ENCODE results near the gene AGBL1.
"Not testable (repeated sequence)": the region's sequence is repeated elsewhere in the genome, so short reads cannot be mapped to it uniquely, and the experiment has no call there.

Gene AGBL1

DNA sequence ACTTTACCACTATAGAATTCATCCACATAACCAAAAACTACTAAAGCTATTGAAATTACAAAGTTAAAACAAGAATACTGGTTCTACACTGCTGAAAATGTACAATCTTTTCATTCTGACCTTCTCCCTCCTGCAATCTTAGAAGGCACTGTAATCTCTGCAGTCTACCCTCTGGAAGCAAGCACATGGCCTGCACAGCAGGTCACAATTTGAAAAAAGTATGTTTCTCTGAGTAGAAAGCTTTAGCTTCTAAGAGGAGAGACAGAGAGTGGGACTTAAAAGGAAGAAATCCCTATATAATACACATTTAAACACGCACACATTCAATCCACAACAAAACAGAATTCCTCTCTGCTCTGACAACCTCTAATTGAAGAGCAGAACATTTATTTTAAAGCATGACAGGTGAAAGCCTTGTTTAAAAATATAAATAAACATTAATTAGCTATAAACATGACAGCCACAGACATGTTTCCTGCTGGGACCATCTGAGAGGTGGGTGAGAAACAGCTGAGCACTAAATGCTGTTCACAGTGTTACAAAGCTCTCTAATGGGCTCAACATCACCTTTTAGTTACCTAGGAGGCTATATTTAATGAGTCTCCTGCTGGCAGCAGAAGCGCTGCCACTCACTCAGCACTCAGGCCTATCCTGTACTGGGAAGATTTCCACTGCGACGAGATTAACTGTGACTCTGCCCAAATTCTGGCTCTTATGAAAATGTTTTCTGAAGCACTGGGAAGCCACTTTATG, 447.4 kb downstream of the AGBL1 start:
- Histone ChIP-seq H3K36me3 (ENCODE audit: control insufficient read depth, insufficient read depth, low read length) (no peaks in the 10 kb centered on the region), H3K4me3 (replicated peaks; ENCODE audit: low read depth, low read length) (no peak overlapping the region), H3K27me3 (replicated peaks; ENCODE audit: control insufficient read depth, insufficient read depth, low read length) (no peaks in the 10 kb centered on the region)
- no peak for DNase-seq (ENCODE audit: extremely low read depth, insufficient read length)
- TF ChIP-seq, protein P1, sequence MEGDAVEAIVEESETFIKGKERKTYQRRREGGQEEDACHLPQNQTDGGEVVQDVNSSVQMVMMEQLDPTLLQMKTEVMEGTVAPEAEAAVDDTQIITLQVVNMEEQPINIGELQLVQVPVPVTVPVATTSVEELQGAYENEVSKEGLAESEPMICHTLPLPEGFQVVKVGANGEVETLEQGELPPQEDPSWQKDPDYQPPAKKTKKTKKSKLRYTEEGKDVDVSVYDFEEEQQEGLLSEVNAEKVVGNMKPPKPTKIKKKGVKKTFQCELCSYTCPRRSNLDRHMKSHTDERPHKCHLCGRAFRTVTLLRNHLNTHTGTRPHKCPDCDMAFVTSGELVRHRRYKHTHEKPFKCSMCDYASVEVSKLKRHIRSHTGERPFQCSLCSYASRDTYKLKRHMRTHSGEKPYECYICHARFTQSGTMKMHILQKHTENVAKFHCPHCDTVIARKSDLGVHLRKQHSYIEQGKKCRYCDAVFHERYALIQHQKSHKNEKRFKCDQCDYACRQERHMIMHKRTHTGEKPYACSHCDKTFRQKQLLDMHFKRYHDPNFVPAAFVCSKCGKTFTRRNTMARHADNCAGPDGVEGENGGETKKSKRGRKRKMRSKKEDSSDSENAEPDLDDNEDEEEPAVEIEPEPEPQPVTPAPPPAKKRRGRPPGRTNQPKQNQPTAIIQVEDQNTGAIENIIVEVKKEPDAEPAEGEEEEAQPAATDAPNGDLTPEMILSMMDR (IDR thresholded peaks at IDR 0.05; ENCODE audit: insufficient read depth, low read length, poor library complexity, severe bottlenecking), result no peak

DNA sequence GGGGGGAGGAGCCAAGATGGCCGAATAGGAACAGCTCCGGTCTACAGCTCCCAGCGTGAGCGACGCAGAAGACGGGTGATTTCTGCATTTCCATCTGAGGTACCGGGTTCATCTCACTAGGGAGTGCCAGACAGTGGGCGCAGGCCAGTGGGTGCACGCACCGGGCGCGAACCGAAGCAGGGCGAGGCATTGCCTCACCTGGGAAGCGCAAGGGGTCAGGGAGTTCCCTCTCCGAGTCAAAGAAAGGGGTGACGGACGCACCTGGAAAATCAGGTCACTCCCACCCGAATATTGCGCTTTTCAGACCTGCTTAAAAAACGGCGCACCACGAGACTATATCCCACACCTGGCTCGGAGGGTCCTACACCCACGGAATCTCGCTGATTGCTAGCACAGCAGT, 448.4 kb downstream of the AGBL1 start:
- not testable (repeated sequence) for DNase-seq (ENCODE audit: extremely low read depth, insufficient read length); H3K36me3 ChIP-seq (ENCODE audit: control insufficient read depth, insufficient read depth, low read length); H3K4me3 ChIP-seq (replicated peaks; ENCODE audit: low read depth, low read length); H3K27me3 ChIP-seq (replicated peaks; ENCODE audit: control insufficient read depth, insufficient read depth, low read length)

DNA sequence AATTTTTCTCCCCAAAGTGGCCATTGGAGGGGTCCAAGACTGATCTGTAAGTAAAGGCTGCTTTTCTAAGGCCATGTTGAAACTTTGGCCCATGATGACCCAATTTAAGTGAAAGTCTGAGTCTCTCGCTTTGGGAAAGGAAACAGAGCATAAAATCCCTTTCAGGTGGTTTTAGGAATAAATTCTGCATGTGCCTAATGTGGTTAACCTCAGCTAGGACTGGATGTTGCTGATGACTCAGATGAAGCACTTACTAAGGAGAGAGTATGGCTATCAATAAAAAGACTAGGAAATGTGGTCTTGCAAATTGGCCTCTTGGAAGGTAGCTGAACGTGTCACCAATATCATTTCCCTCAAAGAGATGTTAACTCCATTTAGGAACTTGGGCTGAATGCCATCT, 458.5 kb downstream of the AGBL1 start:
- TF ChIP-seq, protein P1 (IDR thresholded peaks at IDR 0.05; ENCODE audit: insufficient read depth, low read length, poor library complexity, severe bottlenecking), result no peak
- DNase-seq (ENCODE audit: extremely low read depth, insufficient read length), result no peak
- no peaks in the 10 kb centered on the region for H3K27me3 ChIP-seq (replicated peaks; ENCODE audit: control insufficient read depth, insufficient read depth, low read length)
- H3K36me3 ChIP-seq (ENCODE audit: control insufficient read depth, insufficient read depth, low read length), result no peaks in the 10 kb centered on the region
- no peak overlapping the region for H3K4me3 ChIP-seq (replicated peaks; ENCODE audit: low read depth, low read length)

DNA sequence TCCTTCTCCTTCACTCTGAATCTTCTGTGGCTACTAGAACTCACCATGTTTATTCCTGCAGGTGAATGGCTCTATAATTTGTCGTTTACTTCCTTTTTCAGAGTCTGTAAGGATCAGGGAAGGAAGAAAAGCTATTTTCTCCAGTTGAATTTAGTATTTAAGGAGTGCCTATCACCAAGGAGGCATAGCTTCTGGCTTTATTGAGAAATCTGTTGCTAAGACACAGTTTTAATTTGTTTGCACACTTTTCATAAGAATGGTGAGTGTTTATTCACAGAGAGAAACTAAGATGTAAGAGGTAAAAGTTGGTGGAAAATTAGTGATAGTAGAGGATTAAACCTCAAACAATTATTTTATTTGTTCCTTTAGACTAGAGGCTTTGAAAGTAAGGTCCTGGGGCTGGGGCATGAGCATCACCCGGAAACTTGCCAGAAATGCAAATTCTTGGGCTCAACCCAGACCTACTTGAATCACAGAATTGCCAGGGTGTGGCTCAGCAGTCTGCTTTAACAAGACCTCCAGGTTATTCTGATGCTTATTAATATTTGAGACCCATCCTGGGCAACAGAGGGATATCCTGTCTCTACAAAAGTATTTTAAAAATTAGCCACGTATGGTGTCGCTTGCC, 461.3 kb downstream of the AGBL1 start:
- no peaks in the 10 kb centered on the region for H3K27me3 ChIP-seq (replicated peaks; ENCODE audit: control insufficient read depth, insufficient read depth, low read length)
- no peak overlapping the region for H3K4me3 ChIP-seq (replicated peaks; ENCODE audit: low read depth, low read length)
- no peaks in the 10 kb centered on the region for H3K36me3 ChIP-seq (ENCODE audit: control insufficient read depth, insufficient read depth, low read length)
- DNase-seq (ENCODE audit: extremely low read depth, insufficient read length), result no peak
- TF ChIP-seq, protein P1 (IDR thresholded peaks at IDR 0.05; ENCODE audit: insufficient read depth, low read length, poor library complexity, severe bottlenecking), result no peak

DNA sequence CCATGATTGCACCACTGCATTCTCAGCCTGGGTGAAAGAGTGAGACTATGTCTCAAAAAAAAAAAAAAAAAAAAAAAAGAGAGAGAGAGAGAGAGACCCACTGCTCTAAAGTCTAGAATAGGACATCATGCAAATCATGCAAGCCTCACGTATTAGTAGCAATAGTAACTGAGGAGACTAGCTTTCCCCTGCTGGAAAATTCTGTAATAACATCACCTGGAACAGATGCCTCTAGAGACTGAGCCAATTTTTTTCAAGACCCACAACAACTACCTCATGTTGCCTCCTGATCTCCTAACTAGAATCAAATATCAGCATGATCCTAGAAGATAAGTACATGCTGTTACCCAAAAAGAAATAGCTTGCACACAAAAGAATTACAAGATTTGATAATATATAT, 461.9 kb downstream of the AGBL1 start:
- TF ChIP-seq, protein P1 (IDR thresholded peaks at IDR 0.05; ENCODE audit: insufficient read depth, low read length, poor library complexity, severe bottlenecking), result no peak
- no peak for DNase-seq (ENCODE audit: extremely low read depth, insufficient read length)
- Histone ChIP-seq H3K4me3 (replicated peaks; ENCODE audit: low read depth, low read length) (no peak overlapping the region), H3K27me3 (replicated peaks; ENCODE audit: control insufficient read depth, insufficient read depth, low read length) (no peaks in the 10 kb centered on the region), H3K36me3 (ENCODE audit: control insufficient read depth, insufficient read depth, low read length) (no peaks in the 10 kb centered on the region)

DNA sequence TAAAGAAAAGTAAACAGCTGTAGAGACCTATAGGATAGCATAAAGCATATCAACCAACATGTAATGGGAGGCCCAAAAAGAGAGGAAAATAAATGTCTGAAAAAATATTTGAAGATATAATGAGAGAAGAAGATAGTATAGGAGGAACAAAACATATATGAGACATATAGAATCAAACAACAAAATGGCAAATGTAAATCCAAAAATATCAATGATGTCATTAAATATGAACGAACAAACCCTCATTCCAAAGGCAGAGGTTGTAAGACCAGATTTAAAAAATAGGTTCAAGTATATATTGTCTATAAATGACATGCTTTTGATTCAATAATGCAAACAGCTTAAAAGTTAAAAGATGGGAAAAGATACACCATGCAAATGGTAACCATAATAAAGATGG, 470.4 kb downstream of the AGBL1 start:
- TF ChIP-seq, protein P1 (IDR thresholded peaks at IDR 0.05; ENCODE audit: insufficient read depth, low read length, poor library complexity, severe bottlenecking), result no peak
- Histone ChIP-seq H3K36me3 (ENCODE audit: control insufficient read depth, insufficient read depth, low read length) (no peaks in the 10 kb centered on the region), H3K27me3 (replicated peaks; ENCODE audit: control insufficient read depth, insufficient read depth, low read length) (no peaks in the 10 kb centered on the region), H3K4me3 (replicated peaks; ENCODE audit: low read depth, low read length) (no peak overlapping the region)
- DNase-seq (ENCODE audit: extremely low read depth, insufficient read length), result no peak
